GM18499 (cell line): ENCODE results near the gene MAP4K1.
"Not testable (repeated sequence)": the region's sequence is repeated elsewhere in the genome, so short reads cannot be mapped to it uniquely, and the experiment has no call there.

Source experiments
- ATAC-seq: cut with Tn5 transposase; IDR thresholded peaks from one replicate; pipeline ENCODE4 v1.9.1; 2021; ENCODE audit warnings: moderate number of reproducible peaks; ENCODE audit not compliant: insufficient read depth, unreplicated experiment

The MAP4K1 gene

DNA sequence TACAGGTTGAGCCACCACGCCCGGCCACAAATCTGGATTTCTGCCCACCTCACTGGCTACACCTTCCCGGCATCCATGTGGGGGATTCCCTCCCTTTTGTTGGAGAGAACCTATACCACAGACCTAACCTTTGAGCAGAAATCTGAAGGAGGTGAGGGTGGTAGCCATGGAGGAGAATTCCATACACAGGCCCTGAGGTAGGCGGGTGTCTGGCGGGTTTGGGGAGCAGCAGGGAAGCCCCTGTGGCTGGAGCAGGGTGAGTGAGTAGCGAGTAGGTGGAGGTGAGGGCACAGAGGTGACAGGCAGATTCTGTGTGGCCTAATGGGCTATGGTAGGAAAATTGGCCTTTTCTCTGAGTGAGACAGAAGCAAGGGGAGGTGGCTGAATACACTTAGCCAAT lies 11.8 kb upstream of the MAP4K1 start:
- ATAC-seq, result no peak

DNA sequence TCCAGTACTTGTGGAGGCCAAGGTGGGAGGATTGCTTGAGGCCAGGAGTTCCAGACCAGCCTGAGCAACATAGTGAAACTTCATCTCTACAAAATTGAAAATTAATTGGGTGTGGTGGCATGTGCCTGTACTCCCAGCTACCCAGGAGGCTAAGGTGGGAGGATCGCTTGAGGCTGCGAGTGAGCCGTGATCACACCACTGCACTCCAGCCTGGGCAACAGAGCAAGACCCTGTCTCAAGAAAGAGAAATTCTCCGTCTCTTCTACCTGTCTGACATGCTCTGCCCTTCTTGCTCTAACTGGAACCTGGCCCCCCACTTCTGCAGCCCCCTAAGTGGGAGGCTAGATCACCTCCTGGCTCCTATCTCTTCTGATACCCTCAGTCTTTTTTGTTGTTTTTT lies 8.6 kb upstream of the MAP4K1 start:
- no peak for ATAC-seq

DNA sequence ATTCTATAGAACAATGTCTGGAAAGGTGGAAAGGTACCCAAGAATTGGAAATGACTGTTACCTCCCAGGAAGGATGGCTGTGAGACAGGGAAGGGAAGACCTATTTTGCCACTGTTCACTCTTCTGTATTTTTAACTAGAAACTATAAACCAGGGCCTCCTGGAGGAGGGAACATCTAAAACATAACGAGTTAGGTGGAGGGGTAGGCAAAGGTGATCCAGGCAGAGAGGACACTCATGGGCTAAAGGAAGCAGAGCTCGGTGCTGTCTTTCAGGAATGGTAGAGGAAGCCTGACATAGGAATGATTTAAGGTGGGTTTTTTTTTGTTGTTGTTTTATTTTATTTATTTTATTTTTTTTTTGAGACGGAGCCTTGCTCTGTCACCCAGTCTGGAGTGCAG lies 7.1 kb upstream of the MAP4K1 start:
- no peak for ATAC-seq

DNA sequence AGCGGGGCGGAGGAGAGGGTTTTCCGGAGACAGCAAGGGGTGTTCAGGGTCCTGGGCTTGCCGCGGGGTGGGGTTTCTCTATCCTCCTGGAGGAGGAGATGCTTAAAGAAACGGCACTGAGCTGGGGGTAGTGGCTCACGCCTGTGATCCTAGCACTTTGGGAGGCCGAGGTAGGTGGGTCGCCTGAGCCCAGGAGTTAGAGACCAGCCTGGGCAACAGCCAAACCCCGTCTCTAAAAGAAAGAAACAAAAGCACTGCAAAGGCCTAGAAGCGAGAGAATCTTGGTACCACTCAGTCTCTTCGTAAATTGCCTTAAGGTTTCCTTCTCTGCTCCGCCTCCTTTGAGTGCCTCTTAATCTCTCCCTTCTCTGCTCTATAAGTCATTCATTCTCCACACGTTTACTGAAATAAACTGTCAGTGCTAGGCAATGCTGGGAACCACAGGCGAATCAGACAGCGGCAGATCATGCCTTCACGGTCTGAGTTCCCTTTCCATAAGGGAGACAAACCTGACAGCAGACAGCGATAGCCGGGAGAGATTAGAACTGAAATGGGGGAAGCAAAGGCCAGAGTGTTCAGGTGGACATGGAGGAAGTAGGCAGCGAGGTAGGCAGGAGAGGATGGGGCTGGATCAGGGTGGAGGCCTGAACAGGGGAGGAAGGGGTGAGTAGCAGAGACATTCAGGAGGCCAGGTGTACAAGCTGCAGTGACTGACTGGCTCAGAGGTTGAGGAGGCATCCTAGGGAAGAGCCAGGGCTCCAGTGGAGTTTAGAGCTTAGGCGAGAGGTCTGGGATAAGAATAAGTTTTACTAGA lies 1.8 kb upstream of the MAP4K1 start:
- ATAC-seq, result no peak

DNA sequence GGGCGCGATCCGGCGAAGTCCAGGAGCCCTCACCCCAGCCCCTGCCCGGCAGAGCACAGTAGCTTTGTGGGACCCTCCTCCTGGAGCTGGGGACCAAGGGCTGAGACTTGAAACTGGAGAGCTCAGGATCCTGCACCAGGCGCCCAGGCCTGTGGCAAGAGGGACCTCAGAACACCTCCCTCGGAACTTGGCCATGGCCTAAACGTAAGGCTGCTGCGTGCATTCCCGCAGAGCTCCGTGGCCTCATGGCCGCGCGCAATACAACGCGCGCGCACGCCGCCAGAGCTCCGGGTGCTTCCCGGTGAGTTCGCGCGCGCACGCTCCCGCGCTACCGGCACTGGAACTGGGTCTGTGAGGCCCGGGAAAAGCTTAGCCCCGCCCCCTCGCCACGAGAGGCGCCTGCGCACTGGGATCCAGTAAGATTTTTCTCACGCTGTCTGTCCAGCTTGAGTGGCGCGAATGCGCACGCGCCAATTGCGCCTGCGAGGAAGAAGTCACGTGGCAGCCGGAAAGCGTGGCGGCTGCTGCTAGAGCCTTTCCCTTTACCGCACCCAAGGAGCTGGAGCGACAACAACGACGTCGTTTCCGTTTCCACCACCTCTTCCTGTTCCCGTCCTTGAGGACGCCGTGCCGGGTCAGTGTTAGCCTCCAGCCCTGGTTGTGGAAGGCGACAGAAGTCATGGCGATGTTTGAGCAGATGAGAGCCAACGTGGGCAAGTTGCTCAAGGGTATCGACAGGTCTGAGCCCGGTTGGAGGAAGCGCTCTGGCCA lies 1.0 kb upstream of the MAP4K1 start, which contains the start of gene EIF3K:
TSS of gene EIF3K (plus strand) at position 599 of the 771 bp plus-strand sequence. CDS start at position 680, 81 bp downstream.
- no peak for ATAC-seq

DNA sequence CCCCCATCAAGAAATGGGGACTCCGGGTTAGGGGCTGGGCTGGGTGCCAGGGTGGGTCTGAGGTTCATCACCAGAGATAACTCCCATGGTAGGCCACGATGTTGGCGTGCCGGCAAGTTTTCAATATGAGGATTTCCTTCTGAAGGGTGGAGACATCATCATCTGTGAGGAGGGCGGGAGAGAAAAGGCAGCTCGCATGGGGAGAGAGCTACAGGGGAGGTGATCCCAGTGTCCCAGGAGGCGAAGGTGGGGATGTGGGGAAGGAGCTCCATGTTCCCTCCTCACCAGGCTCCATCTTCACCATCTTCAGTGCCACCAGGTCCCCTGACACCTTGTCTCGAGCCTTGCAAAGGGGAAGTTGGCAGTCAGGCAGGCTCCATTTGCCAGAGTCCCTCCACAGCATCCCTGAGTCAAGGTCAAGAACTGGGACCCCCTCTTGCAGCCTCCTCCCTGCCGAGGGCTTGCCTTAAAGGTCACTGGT lies 430 bp downstream of the MAP4K1 start:
- no peak for ATAC-seq

DNA sequence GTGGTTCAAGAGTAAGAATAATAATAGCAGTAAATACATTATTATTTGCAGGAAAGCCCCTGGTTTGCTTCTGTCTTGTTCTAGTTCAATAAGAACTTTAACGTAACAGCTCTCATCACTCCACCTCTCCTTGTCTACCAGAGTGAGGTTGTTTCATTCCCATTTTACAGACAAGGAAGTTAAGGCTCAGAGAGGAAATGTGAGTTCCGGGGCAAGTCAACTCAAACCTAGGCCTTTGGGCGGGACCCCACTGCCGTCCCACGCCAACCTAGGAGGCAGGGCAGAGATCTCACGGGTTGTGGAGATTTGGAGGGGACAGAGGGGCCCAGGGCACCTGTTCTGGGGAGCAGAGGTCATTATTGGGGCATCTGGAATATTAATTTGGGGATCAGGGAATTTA lies 1.5 kb downstream of the MAP4K1 start:
- ATAC-seq, result no peak

DNA sequence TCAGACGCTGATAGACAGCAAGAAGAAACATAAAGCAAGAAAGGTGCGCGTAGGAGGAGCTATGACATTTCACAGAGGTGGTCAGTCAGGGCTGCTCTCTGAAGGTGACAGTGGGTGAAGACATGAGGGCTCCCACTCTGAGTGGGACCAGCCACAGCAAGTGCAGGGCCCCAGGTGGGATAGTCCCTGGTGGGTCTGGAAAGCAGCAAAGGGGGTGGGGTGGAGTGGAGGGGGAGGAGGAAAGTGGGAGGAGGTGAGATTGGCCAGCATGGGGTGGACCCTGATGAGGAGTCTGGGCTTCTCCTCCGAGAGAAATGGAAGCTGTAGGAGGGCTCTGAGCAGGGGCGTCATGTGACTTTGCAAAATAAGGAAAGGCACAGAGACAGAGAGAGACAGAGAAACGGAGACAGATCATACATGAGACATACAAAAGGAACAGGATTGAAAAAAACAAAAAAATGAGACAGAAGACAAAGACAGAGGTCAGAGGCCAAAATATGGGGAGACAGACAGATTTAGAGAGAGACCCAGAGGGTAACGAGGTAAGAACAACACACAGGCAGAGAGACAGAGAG lies 2.7 kb downstream of the MAP4K1 start:
- no peak for ATAC-seq

DNA sequence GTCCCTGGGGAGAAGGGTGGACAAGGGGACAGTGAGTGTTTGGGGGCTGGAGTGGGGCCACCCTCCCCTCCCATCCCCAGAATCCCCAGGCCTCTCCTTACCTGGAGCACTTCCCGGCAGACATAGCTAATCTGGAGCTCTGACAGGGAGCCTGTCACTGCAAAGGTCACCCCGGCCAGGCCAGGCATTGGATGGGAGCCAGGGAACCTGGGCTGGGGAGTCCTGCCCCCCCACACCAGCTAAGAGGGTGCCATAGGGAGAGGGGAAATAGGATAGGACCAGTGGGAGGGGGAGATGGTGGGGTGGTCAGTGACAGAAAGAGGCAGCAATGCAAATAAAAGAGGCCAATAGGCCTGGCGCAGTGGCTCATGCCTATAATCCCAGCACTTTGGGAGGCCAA lies 3.5 kb downstream of the MAP4K1 start:
- ATAC-seq, result no peak

DNA sequence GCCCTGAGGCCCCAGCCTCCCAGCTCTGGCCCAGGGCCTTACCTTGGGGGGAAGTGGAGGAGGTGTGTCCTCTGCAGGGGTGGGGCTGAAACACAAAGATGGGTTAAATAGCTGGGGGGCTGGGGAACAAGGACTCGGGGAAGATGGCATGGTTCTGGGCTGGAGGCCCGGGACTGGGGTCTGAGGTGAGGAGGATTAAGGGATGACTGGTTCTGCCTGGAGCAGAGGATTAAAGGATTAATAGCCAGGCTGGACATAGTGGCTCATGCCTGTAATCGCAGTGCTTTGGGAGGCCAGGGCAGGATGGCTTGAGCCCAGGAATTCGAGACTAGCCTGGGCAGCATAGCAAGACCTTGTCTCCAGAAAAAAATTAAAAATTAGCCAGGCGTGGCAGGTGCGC lies 11.6 kb downstream of the MAP4K1 start:
- no peak for ATAC-seq

DNA sequence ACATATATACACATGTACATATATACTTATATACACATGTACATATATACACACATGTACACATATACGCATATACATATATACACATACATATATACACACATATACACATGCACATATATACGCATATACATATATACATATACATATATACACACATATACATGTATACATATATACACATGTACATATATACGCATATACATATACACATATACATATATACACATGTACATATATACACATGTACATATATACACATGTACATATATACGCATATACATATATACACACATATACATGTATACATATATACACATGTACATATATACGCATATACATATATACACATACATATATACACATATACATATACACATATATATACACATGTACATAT lies 14.9 kb downstream of the MAP4K1 start:
- ATAC-seq, result not testable (repeated sequence)

DNA sequence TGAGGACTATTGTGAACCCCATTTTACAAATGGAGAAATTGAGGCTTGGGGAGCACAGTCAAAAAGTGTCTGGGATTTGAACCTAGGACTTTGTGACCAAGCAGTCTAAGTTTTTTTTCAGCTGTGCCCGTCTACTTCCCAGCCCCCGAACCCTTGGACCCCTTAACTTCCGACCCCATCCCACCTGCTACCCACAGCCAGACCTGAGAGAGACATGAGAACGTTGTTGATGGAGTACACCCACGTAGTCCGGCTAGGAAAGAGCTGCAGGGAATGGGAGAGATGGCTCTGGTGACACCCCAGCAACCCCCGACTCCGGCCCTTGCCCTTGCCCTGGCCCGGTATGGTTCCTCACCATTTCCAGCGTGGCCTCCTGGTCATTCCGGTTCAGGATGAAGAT lies 18.0 kb downstream of the MAP4K1 start:
- ATAC-seq, result no peak

DNA sequence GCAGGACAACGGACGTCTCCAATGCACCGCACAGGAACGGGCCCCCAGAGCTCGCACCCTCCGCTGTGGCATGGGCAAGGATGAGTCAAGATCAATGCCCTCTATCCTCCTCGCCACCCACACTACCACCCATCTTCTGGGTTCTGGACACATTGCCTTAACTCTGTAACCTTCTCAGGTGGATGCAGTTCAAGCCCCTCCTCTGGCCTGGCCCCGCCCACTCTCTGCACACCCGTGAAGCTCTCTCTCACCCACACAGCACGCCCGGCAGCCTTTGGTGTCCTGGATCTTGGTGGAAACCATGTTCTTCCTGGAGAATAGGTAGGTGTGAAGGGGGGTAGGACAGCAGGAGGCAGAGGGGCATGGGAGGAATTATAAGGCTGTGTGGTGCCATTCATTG lies 20.7 kb downstream of the MAP4K1 start:
- no peak for ATAC-seq

DNA sequence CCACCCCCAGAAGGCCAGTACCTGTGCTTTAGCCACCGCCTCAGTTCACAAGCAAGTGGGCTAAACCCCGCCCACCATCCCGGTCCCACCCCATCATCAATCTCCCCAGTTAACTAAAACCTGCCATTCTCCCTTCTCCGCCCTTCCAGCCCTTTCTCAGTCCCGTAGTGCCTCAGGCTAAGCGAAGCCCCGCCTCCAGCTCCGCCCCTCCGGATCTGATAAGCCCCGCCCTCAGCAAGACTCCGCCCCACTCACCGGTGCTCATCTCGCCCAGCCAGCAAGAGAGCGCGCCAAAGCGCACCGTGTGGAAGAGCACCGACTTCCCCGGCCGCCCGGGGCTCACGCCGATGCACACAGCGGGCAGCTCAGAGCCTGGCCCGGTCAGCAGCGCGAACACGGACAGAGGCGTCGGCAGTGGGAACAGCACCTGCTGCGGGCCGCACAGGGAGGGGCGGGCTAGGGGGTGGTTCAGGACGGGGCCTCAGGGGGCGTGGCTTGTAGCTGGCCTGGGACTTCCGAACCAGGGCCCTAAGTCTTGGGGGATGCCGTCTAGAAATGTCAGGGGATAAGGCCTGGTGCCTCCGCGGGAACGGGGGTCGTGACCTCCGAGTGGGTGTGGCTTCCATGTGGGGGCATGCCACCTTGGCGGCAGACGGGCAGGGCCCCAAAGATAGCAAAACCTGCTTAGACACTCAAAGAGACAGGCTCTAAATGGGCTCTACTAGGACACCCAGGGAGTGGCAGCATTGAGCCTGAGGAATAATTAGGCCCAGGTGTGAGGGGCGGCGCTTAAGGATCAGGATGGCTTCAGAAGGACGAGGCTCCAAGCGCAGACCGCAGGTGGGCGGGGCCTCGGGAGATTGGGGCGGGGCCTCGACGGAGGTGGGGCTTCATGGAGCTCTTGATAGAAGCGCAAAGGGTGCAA lies 21.4 kb downstream of the MAP4K1 start:
- no peak for ATAC-seq

DNA sequence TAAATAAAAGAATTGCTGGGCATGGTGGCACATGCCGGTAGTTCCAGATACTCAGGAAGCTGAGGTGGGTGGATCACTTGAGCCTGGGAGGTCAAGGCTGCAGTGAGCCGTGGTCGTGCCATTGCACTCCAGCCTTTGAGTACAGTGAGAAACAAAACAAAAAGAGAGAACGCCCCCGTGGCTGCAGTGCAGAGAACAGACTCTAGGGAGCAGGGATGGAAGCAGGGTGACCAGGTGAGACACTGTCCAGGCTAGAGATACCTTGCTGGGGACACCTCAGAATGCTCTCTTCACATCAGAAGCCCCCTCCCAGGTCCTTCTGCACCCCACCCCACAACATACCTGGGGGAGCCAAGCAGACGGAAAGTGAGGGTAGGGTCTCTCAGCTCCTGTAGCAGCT lies 24.8 kb downstream of the MAP4K1 start:
- ATAC-seq, result no peak

DNA sequence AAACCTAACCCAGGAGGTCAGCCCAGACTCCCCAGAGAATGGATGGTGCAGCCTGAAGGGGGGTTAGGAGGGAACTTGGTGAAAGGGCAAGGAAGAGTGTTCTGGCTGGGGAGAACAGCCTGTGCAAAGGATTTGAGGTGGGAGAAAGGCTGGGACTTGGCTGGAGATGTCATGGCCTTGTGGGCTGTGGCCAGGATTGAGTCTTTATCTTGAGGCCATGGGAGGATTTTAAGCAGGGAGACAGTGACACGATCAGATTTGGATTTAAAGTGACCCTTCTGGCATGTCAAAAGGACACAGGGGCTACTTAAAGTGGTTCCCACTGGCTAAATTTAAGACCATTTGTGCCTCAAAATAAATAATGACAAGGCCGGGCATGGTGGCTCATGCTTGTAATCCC lies 29.7 kb downstream of the MAP4K1 start:
- no peak for ATAC-seq

DNA sequence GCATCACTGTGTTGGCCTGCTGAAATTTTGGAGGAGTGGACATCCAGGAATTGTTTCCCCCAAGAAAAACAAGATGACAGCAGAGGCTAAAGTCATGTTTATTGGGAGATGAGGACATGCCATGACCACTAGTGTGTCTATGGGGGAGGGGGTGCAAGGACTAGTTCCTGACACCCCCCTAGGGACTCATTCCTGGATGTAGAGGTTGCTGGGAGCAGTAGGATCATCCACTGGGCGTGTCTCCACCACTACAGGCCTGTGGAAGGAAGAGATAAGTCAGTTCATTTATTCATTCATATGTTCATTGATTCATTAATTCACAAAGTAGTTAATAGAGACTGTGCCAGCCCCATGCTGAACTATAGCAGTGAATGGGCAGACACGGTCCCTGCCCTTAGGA lies 30.2 kb downstream of the MAP4K1 start:
- ATAC-seq, result no peak

DNA sequence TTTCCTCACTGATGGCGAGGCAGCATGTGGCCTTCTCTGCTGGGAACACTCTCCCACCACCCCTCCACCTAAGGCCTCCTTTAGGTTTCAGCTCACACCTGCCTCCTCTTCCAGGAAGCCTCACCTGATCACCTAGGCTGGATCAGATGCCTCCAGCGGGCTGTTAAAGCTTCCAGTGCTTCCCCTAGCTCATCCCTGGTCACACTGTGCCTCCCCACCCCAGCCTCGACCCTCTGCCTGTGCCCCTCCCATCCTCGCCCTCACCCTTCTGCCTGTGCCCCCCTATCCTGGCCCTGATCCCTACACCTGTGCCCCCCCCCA lies 33.8 kb downstream of the MAP4K1 start:
- ATAC-seq, result no peak

DNA sequence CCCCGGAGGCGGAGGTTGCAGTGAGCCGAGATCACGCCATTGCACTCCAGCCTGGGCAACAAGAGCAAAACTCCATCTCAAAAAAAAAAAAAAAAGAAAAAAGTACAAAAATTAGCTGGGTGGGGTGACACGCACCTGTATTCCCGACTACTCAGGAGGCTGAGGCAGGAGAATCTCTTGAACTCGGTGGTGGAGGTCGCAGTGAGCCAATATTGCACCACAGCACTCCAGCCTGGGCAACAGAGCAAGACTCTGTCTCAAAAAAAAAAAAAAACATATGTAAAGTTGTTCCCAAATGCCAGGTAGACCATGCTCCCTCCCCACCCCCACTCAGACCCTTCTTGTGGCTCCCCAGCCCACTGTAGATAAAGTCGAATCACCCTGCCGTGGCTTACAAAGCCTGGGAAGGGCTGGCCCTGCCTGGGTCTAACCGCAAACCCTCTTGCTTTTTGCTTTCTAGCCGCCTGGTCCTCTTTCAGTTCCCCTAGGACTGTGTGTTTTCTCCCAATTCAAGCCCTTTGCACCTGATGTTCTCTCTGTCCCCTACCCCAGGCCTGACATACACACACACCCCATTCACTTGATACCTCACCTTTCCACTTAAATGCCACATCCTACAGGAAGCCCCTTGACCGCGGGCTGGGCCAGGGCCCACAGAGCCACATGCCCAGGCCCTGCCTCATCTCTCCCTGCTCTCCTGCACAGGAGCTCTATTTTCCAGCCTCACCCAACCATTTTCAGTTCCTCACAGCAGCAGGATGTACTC lies 34.4 kb downstream of the MAP4K1 start:
- no peak for ATAC-seq

DNA sequence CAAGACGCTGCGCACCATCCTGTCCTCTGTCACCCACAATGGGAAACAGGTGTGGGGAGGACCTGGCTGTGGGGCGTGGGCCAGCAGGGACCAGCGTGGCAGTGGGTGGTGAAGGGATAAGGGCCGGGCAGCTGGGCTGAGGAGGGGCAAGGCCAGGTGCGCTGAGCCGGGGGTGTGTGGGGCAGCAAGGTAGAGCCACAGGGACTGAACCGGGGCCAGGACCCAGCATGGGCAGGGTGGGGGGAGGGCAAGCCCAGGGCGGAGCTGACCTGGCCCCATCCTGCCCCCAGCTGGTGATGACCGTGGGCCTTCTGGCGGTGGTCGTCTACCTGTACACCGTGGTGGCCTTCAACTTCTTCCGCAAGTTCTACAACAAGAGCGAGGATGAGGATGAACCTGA lies 37.7 kb downstream of the MAP4K1 start:
- no peak for ATAC-seq
